OCI-LY1 (cell line): ENCODE results near the gene HBP1.

Experiments used
- H2AFZ ChIP-seq: fragments of 200-600 bp; sonication (generic), shearing (Covaris generic); 2 replicates; pipeline ENCODE4 v1.6.0; 2014; ENCODE audit warnings: antibody characterized with exemption, mild to moderate bottlenecking, low read length
- H3F3A ChIP-seq: fragments of 200-600 bp; sonication (generic), shearing (Covaris generic); 2 replicates; pipeline ENCODE4 v1.6.0; 2014; ENCODE audit warnings: mild to moderate bottlenecking, antibody characterized with exemption, low read length, moderate library complexity; ENCODE audit not compliant: insufficient read depth
- H3K27ac ChIP-seq: fragments of 200-600 bp; sonication (generic); 2 replicates; pipeline ENCODE4 v1.5.1; 2014; ENCODE audit warnings: low read length, mixed run types, mild to moderate bottlenecking, low read depth; ENCODE audit not compliant: poor library complexity, severe bottlenecking
- H3K27me3 ChIP-seq: fragments of 200-600 bp; sonication (generic); 2 replicates; pipeline ENCODE4 v1.6.0; 2014; ENCODE audit warnings: antibody characterized with exemption, mild to moderate bottlenecking, low read length, moderate library complexity; ENCODE audit not compliant: insufficient read depth
- H3K36me3 ChIP-seq: fragments of 200-600 bp; sonication (generic); 2 replicates; pipeline ENCODE4 v1.6.1; 2014; ENCODE audit warnings: mild to moderate bottlenecking, antibody characterized with exemption, low read length, moderate library complexity, mixed read lengths; ENCODE audit not compliant: insufficient read depth
- H3K4me1 ChIP-seq: fragments of 200-600 bp; sonication (generic); 2 replicates; pipeline ENCODE4 v1.5.1; 2014; ENCODE audit warnings: mild to moderate bottlenecking, low read length, moderate library complexity; ENCODE audit not compliant: insufficient read depth, severe bottlenecking
- H3K4me2 ChIP-seq: fragments of 200-600 bp; sonication (generic), shearing (Covaris generic); 2 replicates; pipeline ENCODE4 v1.6.1; 2014; ENCODE audit warnings: low read length
- H3K4me3 ChIP-seq: fragments of 200-600 bp; sonication (generic); 2 replicates; pipeline ENCODE4 v1.5.1; 2014; ENCODE audit warnings: low read length, low read depth, mild to moderate bottlenecking, mixed read lengths; ENCODE audit not compliant: poor library complexity, severe bottlenecking
- H3K79me2 ChIP-seq: fragments of 200-600 bp; shearing (Covaris generic); 2 replicates; pipeline ENCODE4 v1.6.1; 2016; ENCODE audit warnings: mixed run types, low read length, mixed read lengths; ENCODE audit not compliant: insufficient read depth
- H3K9ac ChIP-seq: fragments of 200-600 bp; sonication (generic), shearing (Covaris generic); 2 replicates; pipeline ENCODE4 v1.6.1; 2014; ENCODE audit warnings: mild to moderate bottlenecking, low read length, mixed read lengths
- H3K9me2 ChIP-seq: fragments of 200-600 bp; sonication (generic), shearing (Covaris generic); 2 replicates; pipeline ENCODE4 v1.6.1; 2014; ENCODE audit warnings: low read depth, mild to moderate bottlenecking, low read length, mixed read lengths
- H3K9me3 ChIP-seq: fragments of 200-600 bp; shearing (Covaris generic); 2 replicates; pipeline ENCODE4 v1.6.1; 2014; ENCODE audit warnings: low read length, mixed read lengths
- H4K20me1 ChIP-seq: fragments of 200-600 bp; sonication (generic), shearing (Covaris generic); 2 replicates; pipeline ENCODE4 v1.6.0; 2016; ENCODE audit warnings: mild to moderate bottlenecking, low read length; ENCODE audit not compliant: insufficient read depth
- EZH2 ChIP-seq: fragments of 200-600 bp; sonication (generic), shearing (Covaris generic); IDR thresholded peaks from 2 replicates; pipeline ENCODE4 v1.8.0; 2017; ENCODE audit warnings: borderline replicate concordance, mixed run types, mild to moderate bottlenecking, antibody characterized with exemption, low read length, moderate library complexity, mixed read lengths
- TF ChIP-seq, protein P1 (sequence below): fragments of 200-600 bp; sonication (generic), shearing (Covaris generic); IDR thresholded peaks from 2 replicates; pipeline ENCODE4 v1.5.1; 2017; ENCODE audit warnings: mild to moderate bottlenecking, antibody characterized with exemption, low read length, moderate library complexity, mixed read lengths

Gene HBP1

DNA sequence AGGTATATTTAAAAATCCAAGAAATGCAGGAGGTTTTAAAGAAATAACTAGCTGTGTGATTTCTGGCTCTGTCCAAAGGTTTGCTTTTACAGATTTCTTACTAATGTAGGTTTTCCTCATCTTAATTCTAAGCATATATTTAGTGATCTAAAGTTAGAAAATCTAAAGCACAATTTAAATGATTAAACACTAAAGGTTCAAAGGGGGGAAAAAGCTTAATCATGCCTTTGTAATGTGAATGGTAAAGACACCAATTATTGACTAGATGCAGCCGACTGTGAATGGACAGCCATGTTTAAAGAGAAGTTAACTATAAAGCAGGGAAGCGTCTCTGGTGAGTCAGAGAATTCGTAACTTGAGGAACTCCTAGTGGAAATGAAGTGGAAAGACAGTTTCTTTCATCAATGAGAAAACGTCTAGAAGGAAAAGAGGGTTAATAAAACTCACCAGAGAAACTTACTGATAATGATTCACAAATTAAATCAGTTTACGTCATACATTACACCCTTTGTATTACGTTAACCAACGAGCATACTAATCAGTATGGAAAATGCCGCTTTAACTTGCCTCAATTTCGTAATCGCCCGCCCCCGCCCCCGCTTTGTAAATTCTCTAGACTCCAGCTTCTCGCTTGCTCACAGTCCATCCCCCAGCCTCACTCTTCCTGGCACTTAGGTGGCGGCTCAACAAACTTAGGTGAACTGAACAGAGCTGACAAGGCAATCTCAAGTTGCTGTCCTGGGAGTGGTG, 1.1 kb upstream of the HBP1 start:
- H4K20me1 ChIP-seq: no peaks in the 10 kb centered on the region

GRCh38 chr7:107169120-107170050, 582 bp downstream of the HBP1 start:
- Histone ChIP-seq H3K9ac (peak overlapping the region; percentile 74), H4K20me1 (no peaks in the 10 kb centered on the region), H3K4me1 (peaks cover 33% of the 10 kb centered on the region), H3F3A (no peaks in the 10 kb centered on the region), H2AFZ (no peak overlapping the region), H3K9me3 (no peaks in the 10 kb centered on the region), H3K4me2 (peak overlapping the region; percentile 75), H3K79me2 (peaks cover 42% of the 10 kb centered on the region), H3K9me2 (no peaks in the 10 kb centered on the region), H3K4me3 (peak overlapping the region; percentile 87), H3K27ac (peak overlapping the region; percentile 68), H3K27me3 (no peaks in the 10 kb centered on the region), H3K36me3 (peaks cover 5% of the 10 kb centered on the region; the same call in 1 of the 2 replicates)
- no peak for TF ChIP-seq EZH2
- TF ChIP-seq, protein P1, sequence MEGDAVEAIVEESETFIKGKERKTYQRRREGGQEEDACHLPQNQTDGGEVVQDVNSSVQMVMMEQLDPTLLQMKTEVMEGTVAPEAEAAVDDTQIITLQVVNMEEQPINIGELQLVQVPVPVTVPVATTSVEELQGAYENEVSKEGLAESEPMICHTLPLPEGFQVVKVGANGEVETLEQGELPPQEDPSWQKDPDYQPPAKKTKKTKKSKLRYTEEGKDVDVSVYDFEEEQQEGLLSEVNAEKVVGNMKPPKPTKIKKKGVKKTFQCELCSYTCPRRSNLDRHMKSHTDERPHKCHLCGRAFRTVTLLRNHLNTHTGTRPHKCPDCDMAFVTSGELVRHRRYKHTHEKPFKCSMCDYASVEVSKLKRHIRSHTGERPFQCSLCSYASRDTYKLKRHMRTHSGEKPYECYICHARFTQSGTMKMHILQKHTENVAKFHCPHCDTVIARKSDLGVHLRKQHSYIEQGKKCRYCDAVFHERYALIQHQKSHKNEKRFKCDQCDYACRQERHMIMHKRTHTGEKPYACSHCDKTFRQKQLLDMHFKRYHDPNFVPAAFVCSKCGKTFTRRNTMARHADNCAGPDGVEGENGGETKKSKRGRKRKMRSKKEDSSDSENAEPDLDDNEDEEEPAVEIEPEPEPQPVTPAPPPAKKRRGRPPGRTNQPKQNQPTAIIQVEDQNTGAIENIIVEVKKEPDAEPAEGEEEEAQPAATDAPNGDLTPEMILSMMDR: no peak

More for the DNA sequence above, 1.1 kb upstream of the HBP1 start:
- H3F3A ChIP-seq: no peaks in the 10 kb centered on the region
- H3K79me2 ChIP-seq: peaks cover 25% of the 10 kb centered on the region
- H3K4me1 ChIP-seq: peaks cover 16% of the 10 kb centered on the region
- no peaks in the 10 kb centered on the region for H3K27me3 ChIP-seq
- peak overlapping the region; percentile 81 for H3K4me2 ChIP-seq
- H3K4me3 ChIP-seq: peak overlapping the region; percentile 66
- peaks cover 5% of the 10 kb centered on the region; the same call in 1 of the 2 replicates for H3K36me3 ChIP-seq
- peak overlapping the region; percentile 64 for H3K9ac ChIP-seq
- no peaks in the 10 kb centered on the region for H3K9me3 ChIP-seq
- H3K27ac ChIP-seq: peak overlapping the region; percentile 93
- peak overlapping the region; percentile 98 for H2AFZ ChIP-seq
- no peak for TF ChIP-seq EZH2
- TF ChIP-seq, protein P1: peak; percentile 30; the same call in 1 of the 2 replicates
- no peaks in the 10 kb centered on the region for H3K9me2 ChIP-seq

DNA sequence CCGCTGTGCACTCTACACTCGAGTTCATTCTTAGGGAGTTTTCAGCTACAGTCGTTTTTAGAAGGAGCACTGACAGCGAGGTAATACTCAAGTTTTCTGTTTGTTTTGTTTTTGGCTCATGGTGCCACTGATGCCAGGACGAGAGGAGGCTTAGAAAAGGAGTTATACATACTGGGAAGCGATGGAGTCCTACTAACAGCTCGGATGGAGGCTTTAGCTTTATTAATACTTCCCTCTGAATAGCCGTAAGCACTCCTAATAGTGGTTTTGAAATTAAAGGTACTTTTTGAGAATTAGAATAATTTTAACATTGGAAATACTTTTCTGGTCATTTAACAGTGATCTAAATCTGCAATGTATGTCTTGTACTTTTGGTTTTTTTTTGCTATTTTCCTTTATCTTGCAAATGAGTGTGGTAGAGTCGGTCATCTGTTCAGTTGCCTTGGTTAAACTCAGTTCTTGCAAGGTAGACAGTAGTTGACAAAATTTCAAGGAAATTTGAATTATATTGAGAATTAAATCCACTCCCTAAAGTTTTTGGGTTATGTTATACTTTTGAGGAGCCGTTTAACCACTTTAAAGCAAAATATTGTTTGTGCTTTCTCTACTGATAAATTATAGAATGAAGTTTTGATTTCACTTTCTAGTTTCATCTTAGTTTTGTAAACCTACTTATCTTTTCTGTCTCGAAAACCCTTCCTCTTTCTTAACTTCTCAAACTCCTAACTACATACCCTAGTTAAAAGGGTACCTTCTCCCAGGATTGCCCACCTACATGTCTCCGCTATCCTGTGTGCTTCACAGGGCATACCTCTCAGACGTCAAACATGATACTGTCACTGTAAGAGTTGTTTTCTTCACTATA, 1.5 kb downstream of the HBP1 start:
- peaks cover 34% of the 10 kb centered on the region for H3K4me1 ChIP-seq
- no peaks in the 10 kb centered on the region for H3K9me2 ChIP-seq
- H3K4me3 ChIP-seq: peak overlapping the region; percentile 87
- H3K27me3 ChIP-seq: no peaks in the 10 kb centered on the region
- H3F3A ChIP-seq: no peaks in the 10 kb centered on the region
- H4K20me1 ChIP-seq: no peaks in the 10 kb centered on the region
- peak overlapping the region; percentile 75 for H3K4me2 ChIP-seq
- H2AFZ ChIP-seq: no peak overlapping the region
- H3K27ac ChIP-seq: peak overlapping the region; percentile 68
- peak overlapping the region; percentile 74 for H3K9ac ChIP-seq
- H3K9me3 ChIP-seq: no peaks in the 10 kb centered on the region
- H3K36me3 ChIP-seq: peaks cover 5% of the 10 kb centered on the region; the same call in 1 of the 2 replicates
- peaks cover 51% of the 10 kb centered on the region for H3K79me2 ChIP-seq
- no peak for TF ChIP-seq EZH2
